MV-4-11 (cell line): ENCODE data around the gene ANKRD13D.
A peak's percentile ranks its signal among the peaks of the same experiment; 100 is the strongest.

ENCODE experiments used
- DNase-seq: peaks from one replicate; lab custom pipeline; 2025; lab: John Stamatoyannopoulos, UW

ANKRD13D gene

DNA sequence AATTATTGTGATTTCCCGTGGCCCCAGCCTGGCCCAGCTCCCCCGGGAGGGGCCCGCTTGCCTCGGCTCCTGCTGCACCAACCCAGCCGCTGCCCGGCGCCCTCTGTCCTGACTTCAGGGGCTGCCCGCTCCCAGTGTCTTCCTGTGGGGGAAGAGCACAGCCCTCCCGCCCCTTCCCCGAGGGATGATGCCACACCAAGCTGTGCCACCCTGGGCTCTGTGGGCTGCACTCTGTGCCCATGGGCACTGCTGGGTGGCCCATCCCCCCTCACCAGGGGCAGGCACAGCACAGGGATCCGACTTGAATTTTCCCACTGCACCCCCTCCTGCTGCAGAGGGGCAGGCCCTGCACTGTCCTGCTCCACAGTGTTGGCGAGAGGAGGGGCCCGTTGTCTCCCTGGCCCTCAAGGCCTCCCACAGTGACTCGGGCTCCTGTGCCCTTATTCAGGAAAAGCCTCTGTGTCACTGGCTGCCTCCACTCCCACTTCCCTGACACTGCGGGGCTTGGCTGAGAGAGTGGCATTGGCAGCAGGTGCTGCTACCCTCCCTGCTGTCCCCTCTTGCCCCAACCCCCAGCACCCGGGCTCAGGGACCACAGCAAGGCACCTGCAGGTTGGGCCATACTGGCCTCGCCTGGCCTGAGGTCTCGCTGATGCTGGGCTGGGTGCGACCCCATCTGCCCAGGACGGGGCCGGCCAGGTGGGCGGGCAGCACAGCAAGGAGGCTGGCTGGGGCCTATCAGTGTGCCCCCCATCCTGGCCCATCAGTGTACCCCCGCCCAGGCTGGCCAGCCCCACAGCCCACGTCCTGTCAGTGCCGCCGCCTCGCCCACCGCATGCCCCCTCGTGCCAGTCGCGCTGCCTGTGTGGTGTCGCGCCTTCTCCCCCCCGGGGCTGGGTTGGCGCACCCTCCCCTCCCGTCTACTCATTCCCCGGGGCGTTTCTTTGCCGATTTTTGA, 3.3 kb upstream of the ANKRD13D start:
- DNase-seq, result no peak

GRCh38 chr11:67286621-67287333, 2.3 kb upstream of the ANKRD13D start:
- DNase-seq, result peak; percentile 37

DNA sequence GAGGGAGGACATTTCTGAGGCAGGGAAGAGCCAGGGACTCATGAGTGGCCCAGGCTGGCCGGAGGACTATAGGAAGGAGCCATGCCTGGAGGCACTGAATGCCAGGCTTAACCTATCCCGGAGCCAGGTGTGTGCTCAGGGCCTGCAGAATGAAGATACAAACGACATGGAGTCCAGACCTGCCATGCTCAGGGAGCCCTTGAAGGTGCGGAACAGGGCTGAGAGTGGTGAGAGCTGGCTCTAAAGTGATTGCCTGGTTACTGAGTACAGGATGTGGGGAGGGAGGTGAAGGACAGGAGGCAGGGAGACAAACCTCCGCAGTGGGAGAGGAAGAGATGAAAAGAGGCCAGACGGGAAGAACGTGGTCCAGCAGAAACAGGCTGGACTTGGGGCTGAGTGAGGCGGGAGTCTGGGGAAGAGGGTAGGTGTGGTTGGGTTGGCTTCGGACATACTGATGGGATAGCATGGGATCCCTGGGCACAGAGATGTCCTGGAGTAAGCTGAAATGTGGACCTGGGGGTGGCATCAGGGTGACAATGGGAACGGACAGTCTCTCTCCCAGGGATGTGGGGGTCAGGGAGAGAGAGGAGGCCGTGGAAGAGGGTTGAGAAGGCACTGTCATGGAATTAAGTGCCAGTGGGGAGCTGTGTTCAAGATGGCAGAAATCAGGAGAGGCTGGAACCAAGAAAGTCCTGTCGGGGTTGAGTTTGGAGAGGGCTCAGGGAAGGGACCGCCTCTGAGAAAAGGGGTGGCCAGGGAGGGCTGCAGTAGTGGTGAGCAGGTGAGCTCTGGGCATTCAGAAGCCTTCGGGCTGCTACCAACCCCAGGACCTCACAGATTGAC, 1.5 kb upstream of the ANKRD13D start:
- DNase-seq, result peak; percentile 40

DNA sequence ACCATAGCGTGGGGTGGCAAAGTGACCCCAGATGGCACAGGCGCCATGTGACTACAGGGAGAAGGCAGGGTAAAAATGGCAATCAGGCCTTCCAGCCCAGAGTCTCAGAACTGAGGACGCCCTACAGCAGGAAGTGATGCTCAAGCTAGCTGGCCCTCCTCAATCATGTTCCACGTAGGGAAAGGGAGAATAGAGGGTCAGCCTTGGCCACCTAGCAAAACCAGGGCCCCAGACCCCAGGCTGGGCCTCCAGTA, 978 bp upstream of the ANKRD13D start:
- no peak for DNase-seq

GRCh38 chr11:67288452-67289225, 464 bp upstream of the ANKRD13D start:
- peak; percentile 93 for DNase-seq

DNA sequence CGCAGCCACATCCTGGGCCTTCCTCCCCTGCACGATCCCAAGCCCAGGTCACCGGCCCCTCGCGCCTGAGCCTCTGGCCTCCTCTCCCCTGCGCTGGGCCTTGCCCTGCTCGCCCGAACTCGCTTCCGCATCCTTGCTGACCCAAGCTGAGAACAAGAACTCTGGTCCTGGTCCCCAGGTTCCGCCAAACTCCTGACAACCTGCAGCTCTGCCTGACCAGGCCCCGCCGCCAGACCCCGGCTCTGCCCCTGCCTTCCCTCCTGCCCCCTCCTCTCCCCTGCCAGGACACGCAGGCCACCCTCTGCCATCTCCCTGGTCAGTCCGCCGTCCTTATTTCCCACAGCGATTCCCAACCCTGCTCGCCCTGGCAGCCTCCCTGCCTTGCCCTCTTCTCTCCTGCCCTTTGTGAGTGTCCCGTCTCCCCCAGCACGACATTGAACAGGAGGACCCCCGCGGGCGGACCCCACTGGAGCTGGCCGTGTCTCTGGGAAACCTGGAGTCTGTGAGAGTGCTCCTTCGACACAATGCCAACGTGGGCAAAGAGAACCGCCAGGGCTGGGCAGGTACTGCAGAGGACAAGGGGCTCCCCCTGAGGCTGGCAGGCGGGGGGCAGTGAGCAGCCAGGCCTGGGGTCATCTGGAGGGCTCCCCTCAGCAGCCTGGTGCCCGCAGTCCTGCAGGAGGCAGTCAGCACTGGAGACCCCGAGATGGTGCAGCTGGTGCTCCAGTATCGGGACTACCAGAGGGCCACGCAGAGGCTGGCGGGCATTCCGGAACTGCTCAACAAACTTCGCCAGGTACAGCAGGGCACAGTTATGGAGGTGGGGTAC, 762 bp downstream of the ANKRD13D start:
- peak; percentile 16 for DNase-seq

DNA sequence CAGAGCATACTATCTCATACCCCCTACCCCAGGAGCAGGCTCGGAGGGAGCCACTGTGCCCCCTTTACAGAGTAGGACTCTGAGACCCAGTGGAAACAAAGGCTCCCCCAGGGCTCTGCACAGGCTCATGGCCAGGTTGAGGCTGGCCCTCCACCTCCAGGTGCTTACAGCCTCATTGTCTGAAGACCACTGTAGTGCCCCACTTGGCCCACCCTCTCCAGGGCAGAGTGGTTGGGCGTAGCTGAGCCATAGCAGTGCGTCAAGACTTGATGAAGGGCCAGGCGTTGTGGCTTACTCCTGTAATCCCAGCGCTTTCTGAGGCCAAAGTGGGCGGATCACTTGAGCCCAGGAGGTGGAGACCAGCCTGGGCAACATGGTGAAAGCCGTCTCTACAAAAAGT, 1.7 kb downstream of the ANKRD13D start:
- peak; percentile 21 for DNase-seq

- DNase-seq, result no peak
These were observed 2.6 kb downstream of the ANKRD13D start for GRCh38 chr11:67291481-67292381.

DNA sequence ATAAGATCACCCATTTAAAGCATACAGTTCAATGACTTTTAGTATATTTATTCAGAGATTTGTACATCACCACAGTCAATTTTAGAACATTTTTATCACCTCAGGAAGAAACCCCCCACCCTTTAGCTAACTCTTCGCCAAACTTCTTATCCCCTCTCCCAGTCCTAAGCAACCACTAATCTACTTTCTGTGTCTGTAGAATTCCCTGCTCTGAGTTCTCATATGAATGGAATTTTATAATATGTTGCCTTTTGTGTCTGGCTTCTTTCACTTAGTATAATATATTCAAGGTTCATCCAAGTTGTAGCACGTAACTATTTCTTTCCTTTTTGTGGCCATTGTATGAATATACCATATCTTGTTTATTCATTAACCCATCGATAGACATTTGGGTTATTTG, 3.6 kb downstream of the ANKRD13D start:
- DNase-seq, result no peak

DNA sequence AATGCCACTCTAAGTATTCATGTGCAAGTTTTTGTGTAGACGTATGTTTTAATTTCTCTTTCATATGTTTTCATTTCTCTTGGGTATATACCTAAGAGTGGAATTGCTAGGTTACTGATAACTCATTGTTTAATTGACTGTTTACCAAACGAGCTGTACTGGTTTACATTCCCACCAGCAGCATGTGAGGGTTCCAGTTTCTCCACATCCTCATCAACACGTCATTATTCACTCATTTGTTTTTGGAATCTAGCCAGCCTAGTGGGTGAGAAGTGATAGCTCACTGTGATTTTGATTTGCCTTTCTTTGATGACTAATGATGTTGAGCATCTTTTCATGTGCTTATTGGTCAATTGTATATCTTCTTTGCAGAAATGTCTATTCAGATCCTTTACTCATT, 4.0 kb downstream of the ANKRD13D start:
- DNase-seq, result no peak

- no peak for DNase-seq
These were observed 6.7 kb downstream of the ANKRD13D start for GRCh38 chr11:67295846-67296245.

DNA sequence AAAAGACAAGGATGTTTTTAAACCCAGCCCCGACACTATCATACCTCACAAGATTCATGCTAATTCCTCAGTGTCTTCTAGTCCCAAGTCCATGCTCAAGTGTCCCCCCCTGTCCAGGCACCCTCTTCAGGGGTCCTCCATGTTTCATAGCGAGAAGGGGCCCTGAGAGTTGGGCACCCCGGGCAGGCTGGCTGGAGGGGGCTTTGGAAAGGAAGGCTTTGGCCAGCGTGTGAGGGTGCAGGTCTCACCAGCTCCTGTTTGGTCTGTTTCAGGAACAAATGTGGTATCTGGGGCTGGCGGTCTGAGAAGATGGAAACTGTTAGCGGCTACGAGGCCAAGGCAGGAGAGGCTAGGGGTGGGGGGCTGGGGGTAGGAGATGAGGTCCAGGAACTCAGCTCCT, 9.7 kb downstream of the ANKRD13D start:
- no peak for DNase-seq

DNA sequence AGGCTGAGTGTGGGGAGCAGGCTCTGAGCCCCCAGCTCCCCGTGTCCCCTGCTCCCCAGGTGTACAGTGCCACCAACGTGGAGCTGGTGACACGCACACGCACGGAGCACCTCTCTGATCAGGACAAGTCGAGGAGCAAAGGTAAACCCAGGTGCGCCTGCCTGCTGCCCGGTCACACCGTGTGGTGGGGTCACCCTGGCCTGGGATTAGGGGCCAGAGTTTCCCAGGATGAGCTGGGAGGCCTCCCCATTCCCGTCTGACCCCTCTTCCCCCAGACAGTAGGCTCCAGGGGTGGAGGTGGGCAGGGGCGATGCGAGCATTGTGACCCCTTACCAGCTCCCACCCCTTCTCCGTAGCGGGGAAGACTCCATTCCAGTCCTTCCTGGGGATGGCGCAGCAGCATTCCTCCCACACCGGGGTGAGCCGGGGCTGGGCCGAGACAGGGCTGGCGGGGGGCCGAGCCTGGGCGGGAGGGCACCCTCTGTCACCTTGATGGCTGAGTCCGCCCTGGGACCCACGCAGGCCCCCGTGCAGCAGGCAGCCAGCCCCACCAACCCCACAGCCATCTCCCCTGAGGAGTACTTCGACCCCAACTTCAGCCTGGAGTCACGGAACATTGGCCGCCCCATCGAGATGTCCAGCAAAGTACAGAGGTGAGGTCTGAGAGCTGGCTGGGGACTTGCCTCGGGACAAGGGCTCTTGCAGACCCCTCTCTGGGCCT, 10.5 kb downstream of the ANKRD13D start:
- no peak for DNase-seq

DNA sequence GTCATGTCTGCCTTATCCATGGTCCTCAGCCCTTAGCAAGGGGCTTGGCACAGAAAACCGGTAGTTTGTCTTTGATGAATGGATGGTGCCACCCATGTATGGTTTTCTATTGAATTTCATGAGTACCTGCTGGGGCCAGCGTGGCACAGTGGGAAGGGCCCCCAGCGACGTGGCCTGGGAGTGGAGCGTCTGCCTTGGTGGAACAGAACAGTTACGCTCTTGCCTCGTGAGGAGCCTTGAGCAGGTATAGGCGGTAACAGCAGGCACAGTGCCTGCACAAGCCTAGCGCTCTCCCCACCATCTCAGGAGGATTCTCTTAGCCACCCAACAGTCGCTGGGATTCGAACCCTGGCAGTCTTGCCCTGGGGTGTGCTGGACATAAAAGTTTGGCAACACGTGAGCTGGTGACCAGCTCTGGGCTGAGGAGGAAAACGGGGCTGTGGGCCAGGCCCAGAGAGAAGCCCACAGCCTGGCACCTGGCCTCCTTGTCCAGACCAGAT, 11.2 kb downstream of the ANKRD13D start:
- DNase-seq, result no peak

GRCh38 chr11:67300756-67301312, 11.7 kb downstream of the ANKRD13D start:
- DNase-seq, result no peak

- DNase-seq, result no peak
These were observed 12.3 kb downstream of the ANKRD13D start for GRCh38 chr11:67301313-67301921.

DNA sequence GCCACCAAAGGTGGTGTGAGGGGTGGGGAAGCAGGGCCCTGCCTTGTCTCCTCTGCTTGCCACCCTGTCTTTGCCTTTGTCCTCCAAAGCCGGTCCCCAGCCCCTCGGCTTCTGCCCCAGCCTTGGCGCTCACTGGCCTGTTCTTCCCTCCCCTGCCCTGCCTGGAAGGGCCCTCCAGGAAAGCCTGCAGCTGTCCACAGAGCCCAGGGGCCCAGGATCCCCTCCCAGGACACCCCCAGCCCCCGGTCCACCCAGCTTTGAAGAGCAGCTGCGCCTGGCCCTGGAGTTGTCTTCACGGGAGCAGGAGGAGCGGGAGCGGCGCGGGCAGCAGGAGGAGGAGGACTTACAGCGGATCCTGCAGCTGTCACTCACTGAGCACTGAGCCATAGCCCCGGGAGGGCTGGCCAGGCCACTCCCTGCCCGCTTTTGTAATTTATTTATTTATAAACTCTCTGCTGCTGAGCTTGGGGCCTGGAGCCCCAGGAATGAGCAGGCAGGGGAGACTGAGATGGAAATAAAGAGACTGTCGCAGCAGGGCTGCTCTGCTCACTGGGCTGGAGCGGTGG, 12.9 kb downstream of the ANKRD13D start:
- DNase-seq, result peak; percentile 53
